Hindlimb muscle (tissue), 1 donor: ENCODE data around the gene CUL4A. TPM values are rescaled to one million over a fixed set of nuclear protein-coding genes. Genes with fewer than 3 reads are reported as not detected.
"Not testable (repeated sequence)": the region's sequence is repeated elsewhere in the genome, so short reads cannot be mapped to it uniquely, and the experiment has no call there.

Source experiments
- DNase-seq: peaks from one replicate; pipeline ENCODE4 v3.0.0-alpha.2; 2013
- polyA plus RNA-seq: library from polyadenylated mRNA; unstranded; fragments of 120-200 nt; gene quantifications from one replicate; pipeline ENCODE4 v1.2.1, GENCODE V29; 2013; ENCODE audit not compliant: insufficient read length

The CUL4A gene
- polyA plus RNA-seq, 1 donor, result 72.9 TPM

DNA sequence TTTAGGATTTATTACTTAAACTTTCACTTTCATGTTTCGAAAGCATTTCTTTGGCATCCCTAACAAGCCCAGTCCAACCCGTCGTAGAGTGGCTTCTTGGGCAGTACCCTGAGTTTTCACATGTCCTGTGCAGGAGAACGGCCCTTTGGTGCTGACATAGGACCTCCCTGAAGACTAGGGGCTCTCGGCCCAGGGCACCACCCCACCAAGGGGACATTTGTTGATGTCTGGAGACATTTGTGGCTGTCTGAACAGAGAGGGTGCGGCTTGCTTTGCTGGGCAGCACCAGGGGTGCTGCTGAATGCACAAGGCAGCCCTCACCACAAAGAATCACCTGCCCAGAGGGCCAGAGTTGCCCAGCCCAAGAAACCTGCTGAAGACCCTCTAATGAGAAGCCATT is 30.6 kb downstream of the CUL4A start:
- DNase-seq, result no peak

DNA sequence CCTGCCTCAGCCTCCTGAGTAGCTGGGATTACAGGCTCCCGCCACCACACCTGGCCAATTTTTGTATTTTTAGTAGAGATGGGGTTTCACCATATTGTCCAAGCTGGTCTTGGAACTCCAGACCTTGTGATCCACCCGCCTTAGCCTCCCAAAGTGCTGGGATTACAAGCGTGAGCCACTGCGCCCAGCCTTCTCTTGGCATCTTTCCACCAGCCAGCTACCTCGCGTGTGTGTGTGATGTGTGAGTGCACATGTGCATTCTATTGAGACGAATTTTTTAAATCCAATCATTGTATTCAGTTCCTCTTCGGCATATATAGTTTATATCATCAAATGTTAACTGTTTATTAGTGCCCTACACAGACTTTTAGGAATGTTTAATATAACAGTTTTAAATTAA is 32.2 kb downstream of the CUL4A start:
- DNase-seq, result not testable (repeated sequence)

DNA sequence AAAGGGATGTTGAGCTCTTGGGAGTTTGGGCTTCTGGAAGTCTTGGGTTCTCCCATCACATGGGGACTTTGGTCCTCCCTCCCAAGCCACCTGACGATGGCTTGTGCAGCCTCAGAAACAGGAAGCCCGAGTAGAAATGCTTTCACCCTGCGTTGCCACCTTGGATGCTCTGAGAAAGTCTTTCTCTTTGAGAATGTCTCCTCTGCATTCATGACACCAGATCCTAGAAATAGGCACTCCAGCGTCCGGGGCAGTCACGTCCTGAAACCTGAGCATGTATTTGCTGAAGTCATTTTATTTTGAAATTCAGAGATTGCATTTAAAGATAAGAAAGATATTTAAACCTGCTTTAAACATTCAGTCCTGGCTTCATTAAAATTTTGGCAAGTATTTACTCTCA is 34.4 kb downstream of the CUL4A start:
- no peak for DNase-seq

DNA sequence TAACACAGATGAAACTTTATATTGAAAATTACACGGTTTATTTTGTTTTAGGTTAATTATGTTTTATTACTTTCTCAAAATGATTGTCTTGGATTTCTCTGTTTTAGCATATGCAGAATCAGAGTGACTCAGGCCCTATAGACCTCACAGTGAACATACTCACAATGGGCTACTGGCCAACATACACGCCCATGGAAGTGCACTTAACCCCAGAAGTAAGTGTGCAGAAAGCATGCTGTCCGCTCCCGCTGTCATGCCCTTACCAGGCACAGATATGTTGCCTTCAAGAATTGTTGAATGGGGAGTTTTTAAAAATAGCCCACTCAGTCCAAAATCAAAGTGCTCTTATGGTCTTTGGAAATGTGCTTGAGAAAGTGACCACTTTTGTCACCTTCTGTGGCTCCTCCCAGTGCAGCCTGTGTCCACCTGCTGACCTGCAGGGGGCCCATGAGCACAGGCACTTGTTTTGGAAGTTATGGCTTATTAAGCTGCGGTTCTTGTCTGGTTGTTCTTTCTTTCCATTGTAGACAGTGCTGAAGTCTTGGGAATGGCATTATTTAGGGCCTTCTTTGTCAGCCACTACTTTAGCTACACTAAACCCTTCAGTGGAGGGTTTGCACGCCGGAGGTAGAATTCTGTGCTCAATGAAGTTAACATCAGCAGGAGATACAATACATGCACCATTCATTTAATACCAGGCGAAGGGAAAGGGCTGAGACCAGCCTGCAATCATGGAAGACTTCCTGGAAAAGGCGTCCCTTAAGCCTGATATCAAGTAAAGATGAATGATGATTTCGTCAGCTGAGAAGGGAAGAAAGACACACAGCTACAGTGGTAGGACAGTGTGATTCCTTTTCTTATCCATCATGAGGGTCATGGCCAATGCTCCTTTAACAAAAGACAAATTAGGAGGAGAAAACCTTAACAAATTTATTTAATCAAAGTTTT is 36.7 kb downstream of the CUL4A start:
- DNase-seq, result no peak

DNA sequence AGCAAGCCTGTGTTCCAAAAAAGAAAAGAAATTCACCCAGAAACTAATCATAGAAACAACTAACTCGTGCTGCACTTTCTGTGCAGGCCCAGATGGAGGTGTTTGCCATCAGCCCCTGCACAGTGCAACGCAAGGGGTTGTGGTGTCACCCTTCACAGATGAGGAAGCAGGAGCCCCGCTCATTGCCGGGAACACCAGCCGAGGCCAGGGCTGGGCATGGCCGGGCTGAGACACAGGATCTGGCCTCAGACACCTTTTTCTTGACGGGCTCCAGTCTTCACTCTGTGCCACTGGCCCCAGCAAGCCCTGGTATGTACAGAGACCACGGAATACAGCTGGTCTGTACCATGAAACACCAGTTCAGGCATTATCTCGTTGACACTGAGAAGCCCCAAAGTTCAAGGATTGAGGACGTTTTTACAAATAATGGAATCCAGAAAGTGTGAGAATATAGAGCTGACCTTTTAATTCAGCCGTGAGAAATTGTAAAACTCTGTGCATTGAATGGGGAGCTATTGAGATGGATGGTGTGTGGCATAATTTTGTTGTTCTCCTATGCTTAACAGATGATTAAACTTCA is 43.2 kb downstream of the CUL4A start:
- no peak for DNase-seq

DNA sequence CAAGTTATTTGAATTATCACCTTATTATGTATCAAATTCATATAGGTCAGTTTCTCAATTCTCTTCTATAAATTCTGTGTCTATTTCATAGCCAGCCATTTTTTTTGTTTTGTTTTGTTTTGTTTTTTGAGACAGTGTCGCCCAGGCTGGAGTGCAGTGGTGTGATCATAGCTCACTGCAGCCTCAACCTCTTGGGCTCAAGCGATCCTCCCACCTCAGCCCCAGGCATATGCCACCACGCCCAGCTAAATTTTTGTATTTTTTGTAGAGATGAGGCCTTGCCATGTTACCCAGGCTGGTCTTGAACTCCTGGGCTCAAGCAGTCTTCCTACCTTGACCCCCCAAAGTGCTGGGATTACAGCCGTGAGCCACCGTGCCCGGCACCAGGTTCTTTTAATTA is 48.5 kb downstream of the CUL4A start:
- DNase-seq, result not testable (repeated sequence)

DNA sequence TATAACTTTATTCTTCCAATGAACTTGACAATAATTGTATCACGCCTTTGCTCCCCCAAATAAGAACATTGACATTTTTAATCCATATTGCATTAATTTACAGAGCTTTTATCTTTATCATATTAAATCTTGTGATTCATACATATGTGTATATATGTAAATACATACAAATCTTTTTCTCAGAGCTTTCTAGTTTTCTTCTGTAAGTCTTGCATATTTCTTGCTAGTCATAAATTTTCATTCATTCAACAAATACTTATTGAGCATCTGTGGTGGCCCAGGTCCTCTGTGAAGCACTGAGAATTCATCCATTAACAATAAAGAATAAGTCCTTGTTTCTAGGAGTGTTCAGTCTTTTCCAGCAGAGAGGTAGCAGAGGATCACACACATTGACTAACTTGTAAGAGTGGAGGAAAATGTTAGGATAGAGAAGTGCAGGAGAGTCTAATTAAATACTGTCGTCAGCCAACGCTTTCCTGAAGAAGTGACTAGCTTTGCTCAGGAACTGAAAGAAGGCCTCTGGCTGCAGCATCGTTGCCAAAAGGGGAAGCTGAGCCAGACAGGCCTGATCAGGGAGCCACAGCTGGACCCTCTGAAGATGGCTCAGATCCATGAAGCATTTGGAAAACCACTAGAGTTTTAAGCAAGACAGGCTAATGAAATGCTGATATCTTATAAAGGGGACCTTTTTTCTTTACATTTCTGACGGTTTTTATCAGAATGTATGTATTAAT is 49.1 kb downstream of the CUL4A start:
- DNase-seq, result no peak

DNA sequence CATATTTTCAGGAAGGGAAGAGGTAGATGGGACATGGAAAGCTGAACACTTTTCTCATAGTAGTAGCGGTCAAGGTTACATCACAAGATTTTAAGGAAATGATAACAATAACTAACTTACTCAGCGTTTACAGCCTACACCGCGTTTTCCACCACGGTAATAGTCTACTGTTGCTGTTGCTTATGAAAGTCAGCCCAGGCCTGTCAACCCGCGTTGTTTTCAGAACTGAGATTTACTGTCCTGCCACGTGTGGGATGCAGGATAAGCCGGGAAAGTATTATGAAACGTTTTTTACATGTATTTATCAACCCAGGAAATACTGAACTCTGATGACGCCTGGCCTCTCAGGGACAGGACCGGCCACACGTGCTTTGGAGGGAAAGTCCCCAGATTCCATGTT is 51.6 kb downstream of the CUL4A start:
- no peak for DNase-seq

DNA sequence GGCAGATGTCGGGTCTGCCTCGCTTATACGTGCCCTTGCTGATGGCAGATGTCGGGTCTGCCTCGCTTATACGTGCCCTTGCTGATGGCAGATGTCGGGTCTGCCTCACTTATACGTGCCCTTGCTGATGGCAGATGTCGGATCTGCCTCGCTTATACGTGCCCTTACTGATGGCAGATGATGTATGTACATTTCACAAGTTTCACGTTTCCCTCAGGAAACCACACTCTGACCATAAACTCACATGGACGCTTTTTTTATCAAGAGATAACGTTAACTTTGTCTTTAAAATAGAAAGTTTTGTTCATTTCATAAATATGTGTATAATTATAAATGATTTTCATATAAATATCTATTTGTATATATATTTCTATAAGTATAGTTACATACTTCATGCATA is 53.6 kb downstream of the CUL4A start:
- DNase-seq, result not testable (repeated sequence)

DNA sequence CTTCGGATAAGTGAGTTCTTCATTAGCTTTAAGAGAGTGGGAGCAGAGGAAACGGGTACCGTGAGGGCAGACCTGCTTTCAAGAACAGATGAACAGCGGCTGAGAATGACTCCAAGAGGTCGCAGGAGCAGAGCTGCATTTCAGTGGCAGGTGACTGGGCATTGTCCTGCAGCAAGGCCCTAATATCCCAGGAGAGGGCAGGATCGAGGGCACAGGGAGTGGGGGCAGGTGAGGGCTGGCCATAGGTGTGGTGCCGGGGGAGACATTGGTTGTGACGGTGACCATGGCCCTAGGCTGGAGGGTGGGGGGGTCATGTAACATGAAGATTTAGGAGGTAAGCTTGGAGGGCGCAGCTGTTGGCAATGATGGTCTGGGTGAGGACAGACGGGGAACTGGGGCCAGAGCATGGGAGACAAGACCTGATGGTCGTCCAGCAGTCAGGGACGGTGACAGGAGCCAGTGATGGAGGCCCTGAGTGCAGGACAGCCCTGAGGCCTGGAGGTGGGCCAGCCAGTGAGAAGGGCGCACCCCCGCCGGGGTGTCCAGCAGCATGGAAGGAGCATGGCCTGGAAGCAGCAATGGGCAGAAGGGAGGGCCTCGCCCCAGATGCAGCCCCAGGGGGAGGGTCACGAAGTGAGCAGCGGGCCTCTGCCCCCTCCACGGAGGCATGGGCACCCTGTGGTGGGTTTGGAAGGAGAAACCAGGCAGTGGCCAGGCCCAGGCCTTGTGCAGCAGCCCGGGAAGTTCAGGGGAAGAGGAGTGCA is 58.4 kb downstream of the CUL4A start:
- DNase-seq, result no peak

DNA sequence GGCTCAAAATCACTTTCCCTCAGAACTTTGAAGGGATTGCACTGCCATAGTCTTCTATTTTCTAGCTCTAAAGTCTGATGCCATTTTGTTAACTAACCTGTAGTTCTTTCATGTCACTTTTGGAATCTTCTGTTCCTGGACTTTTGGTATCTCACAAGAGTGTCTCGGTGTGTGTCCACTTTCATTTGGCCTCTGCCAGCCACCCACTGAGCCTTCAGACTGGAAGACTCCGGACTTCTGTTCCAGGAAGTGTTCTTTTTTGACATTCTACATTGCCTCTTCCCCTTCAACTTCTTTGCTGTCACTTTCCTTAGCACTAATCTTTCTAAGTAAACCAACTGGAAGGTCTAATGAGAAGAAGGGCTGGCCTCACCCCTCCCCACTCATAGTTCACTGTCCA is 62.6 kb downstream of the CUL4A start:
- no peak for DNase-seq

DNA sequence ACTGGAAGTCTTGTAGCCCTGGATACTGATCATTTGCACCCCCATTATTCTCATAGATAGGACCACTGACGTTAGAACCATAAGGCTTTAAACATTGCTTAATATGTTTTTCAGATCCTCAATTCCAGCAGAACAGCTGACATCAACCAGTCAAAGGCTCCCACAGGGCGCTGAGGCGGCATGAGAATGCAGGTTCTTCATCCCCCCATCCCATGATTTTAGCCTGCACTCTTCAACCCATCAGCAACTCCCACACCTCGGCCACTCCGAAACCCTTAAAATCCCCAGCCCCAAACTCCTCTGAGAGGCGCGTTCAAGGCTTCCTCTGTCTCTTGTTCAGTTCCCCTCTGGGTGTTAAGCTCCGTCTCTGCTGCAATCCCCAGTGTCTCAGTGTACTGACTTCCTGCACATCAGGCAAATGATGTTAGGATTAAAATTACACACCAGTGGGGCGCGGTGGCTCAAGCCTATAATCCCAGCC is 63.3 kb downstream of the CUL4A start:
- DNase-seq, result no peak

DNA sequence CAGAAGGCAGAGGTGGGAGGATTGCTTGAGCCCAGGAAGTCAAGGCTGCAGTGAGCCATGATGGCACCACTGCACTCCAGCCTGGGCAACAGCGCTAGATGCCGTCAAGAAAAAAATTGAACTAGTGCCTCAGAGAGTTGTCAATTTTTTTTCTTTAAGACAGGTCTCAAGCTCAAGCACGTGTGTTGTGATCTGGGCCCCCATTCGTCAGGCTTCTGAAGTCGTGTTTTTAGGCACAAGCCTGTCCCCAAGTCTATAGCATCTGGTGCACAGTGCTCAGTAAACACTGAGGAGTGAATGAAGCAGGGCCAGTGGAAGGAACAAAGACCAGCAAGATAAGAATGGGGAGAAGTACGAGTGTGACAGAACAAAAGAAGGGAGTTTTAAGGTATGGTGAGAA is 63.9 kb downstream of the CUL4A start:
- no peak for DNase-seq

DNA sequence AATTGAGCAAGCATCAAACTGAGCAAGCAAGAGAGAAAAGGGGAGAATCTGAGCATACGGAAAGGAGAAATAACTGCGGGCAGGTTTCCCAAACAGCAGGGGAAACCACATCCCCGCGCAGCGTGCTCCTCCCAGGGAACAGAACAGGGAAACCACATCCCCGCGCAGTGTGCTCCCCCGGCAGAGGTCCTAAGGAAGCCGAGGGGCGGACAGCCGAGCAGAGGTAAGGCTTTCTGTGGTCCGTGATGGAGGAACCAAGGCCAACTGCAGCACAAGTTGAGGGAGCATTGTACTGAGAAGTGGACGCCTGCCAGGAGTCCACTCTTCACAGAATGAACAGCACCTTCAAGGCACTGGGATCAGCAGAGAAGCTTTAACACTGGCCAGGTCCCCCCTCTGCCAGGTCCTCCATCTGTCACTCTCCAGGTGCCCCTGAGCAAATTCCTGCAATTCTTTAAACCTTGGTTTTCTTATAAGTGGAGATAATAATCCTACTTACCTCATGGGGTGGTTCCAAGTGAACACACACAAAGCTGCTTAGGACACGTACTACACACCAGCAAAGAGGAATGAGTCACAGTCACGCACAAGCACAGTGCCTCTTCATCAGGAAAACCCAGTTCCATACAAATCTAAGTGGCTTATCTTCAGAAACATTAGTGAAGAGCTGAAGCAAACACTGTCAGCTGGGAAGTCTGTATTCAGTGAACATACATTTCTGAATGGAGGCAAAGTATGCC is 64.6 kb downstream of the CUL4A start:
- no peak for DNase-seq

DNA sequence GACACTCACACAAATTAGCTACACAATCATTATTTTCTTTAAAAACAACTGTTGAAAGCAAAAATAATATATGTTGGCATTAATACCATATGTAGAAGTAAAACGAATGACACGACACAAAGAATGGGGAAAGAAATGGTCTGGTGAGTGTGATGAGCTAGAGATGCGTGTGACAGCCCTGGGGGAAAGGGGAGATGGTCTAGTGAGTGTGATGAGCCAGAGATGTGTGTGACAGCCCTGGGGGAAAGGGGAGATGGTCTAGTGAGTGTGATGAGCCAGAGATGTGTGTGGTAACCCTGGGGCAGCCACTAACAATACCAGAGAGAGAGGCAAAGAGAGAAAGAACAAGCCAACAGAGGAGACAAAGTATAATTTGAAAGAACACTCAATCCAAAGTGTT is 65.3 kb downstream of the CUL4A start:
- no peak for DNase-seq

DNA sequence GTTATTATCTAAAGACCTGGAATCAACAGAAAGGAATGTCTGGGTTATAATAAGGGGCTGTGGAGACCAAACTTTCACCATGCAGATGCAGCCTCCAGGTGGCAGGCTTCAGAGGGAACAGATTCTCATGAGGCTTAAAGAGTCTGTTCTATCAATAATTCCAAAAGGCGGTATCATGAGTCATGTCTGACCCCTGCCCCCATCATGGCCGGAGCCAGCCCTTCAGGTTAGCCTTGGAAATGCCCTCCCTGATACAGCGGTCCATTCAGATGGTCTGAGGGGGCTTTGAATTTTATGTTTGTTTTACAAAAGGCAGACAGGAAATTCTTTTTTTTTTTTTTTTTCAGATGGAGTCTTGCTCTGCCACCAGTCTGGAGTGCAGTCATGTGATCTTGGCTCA is 66.0 kb downstream of the CUL4A start:
- DNase-seq, result no peak

DNA sequence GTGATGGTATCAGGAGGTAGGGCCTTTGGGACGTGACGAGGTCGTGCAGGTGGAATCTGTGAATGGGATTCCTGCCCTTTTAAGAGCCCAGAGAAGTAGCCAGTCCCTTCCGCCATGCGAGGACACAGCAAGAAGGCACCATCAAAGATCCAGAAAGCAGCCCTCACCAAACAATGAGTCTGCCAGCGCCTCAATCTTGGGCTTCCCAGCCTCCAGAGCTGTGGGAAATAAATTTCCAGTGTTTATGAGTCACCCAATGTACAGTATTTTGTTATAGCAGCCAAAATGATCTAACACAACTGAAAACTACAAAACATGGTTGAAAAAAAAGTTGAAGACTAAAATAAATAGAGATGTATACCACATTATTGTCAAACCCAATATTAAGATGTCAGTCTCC is 70.7 kb downstream of the CUL4A start:
- no peak for DNase-seq

DNA sequence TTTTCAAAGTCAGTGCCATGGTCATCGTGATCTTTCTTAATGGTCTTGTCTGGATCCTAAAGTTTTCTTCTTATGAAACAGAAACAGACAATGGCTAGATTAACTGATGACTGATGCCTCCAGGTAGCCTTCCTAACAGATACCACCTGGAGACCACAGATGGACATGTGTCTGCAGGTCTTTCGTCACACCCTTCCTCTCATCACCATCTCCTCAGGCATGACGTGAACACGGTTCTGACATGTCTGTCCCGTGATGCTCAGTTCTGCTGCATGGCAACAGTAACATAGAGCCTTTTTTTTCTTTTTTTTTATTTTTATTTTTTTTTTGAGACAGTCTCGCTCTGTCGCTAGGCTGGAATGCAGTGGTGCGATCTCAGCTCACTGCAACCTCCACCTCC is 74.5 kb downstream of the CUL4A start:
- no peak for DNase-seq

DNA sequence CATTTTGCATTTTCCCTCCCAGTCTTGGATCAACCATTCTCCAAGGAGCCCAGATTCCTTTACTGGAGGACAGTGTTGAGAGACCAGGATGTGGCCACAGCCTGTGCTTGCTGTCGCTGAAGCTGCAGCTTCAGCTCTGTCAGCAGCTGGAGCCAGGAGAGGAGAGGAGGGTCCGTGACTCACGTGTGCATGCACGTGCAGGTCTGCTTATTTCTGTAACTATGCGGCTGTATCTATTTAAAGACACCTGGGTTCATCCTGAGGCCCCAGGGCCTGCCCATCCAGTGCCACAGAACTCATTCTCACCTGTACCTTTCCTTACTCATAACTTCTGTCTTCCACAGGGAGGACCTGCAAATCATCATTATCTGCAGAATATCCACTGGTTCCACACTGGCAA is 79.5 kb downstream of the CUL4A start:
- DNase-seq, result no peak

DNA sequence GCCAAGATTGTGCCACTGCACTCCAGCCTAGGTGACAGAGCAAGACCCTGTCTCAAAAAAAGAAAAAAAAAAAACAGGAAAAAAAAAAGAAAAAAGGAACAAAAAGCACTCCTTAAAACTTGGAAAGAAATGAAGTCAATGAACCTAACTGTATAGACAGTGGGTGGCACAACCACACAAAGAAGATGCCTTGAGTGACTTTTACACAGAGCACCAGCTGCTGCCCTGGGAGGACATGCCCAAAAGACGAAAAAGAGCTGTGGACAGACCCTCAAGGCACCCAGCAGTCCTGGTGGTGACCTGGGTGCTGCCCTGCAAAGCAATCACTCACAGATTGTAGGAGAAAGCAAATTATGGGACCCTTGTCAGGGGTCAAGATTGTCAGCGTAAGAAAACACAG is 81.7 kb downstream of the CUL4A start:
- no peak for DNase-seq

DNA sequence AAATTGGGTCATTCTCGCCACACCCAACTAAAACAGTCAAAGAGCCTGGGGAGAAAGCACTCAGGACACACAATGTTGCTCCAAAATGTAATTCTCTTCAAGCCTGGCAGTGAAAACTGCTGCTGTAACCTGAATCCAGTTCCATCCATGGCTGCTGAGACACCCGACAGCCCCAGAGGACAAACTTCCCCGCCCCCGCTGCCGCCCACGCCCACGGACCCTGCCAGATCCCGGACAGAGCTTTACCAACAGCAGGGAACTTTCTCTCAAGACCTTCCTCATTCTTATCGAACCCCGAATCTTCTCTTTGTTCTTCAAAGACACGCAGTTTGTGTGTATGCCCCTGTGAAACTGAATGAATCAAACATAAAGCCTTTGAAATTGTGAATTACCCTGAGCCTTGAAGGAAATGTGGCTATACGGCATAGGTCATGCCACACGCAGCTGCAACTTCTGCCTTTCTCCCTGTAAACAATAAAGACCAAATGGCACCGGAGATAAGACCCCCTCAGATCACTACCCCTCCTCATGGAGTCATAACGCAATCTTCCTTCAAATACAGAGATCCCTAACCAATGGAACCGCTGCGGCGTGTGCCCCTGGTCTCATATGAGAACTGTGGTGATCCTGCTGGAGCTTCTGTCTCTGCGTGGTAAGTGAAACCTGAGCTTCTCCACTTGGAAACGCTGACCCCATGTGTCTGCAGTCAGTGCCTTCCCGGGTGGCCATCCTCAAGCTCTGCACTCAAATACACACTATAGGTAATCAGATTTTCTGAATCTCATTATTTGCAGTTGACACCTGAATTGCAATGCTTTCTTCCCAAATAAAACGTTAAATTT is 82.8 kb downstream of the CUL4A start:
- no peak for DNase-seq
